ENCODE data around the gene PLEKHH2.
"Not testable (repeated sequence)": the region's sequence is repeated elsewhere in the genome, so short reads cannot be mapped to it uniquely, and the experiment has no call there.

The PLEKHH2 gene

DNA sequence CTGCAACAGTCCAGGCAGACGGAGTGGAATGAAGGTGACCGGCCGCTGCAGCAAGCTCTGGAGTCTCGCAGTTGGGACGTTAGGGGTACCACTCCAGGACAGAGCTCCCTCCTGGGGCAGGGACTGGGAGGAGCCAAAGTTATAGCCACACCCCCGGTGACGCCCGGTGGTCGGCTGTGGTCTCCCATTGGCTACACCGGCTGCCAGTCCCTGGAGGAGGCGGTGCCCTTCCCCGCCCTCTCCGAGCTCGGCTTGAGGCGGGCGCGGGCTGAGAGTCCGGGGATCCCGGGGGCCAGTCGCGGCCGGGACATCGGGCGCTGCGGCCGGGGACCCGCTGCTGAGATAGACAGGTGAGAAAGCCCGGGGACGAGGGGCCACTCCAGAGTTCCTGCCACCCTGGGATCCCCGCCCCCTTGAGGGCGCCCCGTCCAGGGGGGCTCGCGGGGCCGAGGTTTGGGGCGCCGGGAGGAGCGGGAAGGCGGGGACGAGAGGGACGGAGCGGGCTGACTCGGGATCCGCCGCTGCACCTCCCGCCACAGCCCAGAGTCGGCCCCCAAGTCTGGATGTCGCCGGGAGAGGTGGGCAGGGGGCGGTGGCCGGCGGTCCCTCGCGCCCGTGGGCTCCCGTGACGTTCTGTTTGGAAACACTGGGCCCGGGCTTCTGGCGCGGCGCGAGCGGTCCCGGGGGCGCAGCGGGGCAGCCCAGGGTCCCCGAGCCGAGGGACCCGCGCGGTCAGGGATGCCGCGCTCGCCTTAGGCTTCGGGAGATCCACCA lies at the start of gene PLEKHH2:
PLEKHH2 (plus strand) TSS at position 231 of the 774 bp plus-strand sequence. CDS start 7,414 bp downstream, outside the sequence.
- Histone ChIP-seq H3K4me3 (ENCODE audit: low read length) (peak within 1 kb of the TSS; percentile 88), H3K4me1 (ENCODE audit: control insufficient read depth, insufficient read depth, low read length) (no peaks in the 10 kb centered on the region)
- WGBS (ENCODE audit: insufficient coverage, insufficient read length) = no CpG with 5 or more reads among the region's 75 CpGs

DNA sequence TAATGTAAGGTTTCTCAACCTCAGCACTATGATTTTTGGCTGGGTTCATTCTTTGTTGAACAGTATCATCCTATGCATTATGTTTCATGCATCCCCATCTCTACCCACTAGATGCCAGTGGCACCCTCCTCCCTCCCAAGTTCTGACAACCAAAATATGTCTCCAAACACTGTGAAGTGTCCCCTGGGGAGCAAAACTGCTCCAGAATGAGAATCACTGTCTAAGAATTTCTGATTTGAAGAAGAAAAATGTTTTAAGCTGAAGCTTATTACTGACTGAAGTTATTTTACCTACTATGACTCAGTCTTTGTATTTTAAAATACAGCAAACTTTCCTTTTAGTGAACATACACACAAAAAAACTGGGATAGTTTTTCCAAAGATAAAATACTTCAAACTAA lies 44.6 kb upstream of the PLEKHH2 start:
- no peak for DNase-seq (ENCODE audit: low read depth, low spot score)
- Histone ChIP-seq H3K36me3 (ENCODE audit: control insufficient read depth, insufficient read depth, low read length) (no peaks in the 10 kb centered on the region), H3K27ac (ENCODE audit: low read length) (no peak overlapping the region)

More for the DNA sequence above, at the start of gene PLEKHH2:
- DNase-seq (ENCODE audit: low read depth, low spot score) = peak; percentile 74
- no peaks in the 10 kb centered on the region for H3K9me3 ChIP-seq (ENCODE audit: control insufficient read depth, insufficient read depth, low read length)
- no peaks in the 10 kb centered on the region for H3K36me3 ChIP-seq (ENCODE audit: control insufficient read depth, insufficient read depth, low read length)
- H3K27ac ChIP-seq (ENCODE audit: low read length) = no peak within 1 kb of the TSS
- peaks cover 4% of the 10 kb centered on the region; the same call in 1 of the 2 replicates for H3K27me3 ChIP-seq (ENCODE audit: control insufficient read depth, insufficient read depth, low read length)

DNA sequence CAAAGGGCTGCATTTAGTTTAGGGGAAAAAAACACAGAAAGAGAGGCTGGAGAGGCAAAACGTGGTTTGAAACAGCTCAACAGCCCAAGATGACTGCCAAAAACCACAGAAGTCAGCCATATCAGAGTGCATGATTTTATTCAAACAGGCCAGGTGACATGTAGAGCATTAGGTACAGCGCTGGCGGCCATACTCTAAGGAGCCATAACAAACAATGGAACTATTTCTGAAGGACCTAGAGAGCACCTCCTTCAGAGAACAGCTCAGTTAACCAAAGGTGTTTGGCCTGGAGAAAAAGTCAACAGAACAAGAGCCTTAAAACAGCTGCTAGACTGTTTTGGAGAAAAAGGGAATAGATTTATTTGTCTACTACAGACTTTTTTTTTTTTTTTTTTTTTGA lies 43.8 kb upstream of the PLEKHH2 start:
- Histone ChIP-seq H3K27ac (ENCODE audit: low read length) (no peak overlapping the region), H3K27me3 (ENCODE audit: control insufficient read depth, insufficient read depth, low read length) (no peaks in the 10 kb centered on the region), H3K9me3 (ENCODE audit: control insufficient read depth, insufficient read depth, low read length) (no peaks in the 10 kb centered on the region), H3K36me3 (ENCODE audit: control insufficient read depth, insufficient read depth, low read length) (no peaks in the 10 kb centered on the region), H3K4me3 (ENCODE audit: low read length) (no peak overlapping the region), H3K4me1 (ENCODE audit: control insufficient read depth, insufficient read depth, low read length) (no peaks in the 10 kb centered on the region)
- no peak for DNase-seq (ENCODE audit: low read depth, low spot score)
- no CpG with 5 or more reads among the region's 3 CpGs for WGBS (ENCODE audit: insufficient coverage, insufficient read length)

More for the DNA sequence above, 44.6 kb upstream of the PLEKHH2 start:
- Histone ChIP-seq H3K9me3 (ENCODE audit: control insufficient read depth, insufficient read depth, low read length) (no peaks in the 10 kb centered on the region), H3K27me3 (ENCODE audit: control insufficient read depth, insufficient read depth, low read length) (no peaks in the 10 kb centered on the region), H3K4me1 (ENCODE audit: control insufficient read depth, insufficient read depth, low read length) (no peaks in the 10 kb centered on the region), H3K4me3 (ENCODE audit: low read length) (no peak overlapping the region)

DNA sequence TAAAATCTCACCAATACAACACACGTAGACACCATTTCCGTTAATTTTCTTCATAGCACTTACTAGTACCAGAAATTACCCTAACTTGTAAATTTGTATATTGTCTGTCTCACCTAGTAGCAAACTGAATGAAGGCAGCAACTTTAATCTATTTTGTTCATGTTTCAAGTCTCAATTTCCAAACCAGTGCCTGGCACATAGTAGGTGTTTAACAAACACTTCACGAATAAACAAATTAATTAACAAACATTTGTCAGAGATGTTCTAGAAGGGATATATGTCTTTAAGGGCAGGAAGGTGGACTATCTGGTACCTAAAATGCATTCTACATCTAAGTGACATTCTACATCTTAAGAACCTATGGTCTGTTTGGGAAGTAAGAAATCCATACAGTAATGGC lies 42.2 kb upstream of the PLEKHH2 start:
- H3K27me3 ChIP-seq (ENCODE audit: control insufficient read depth, insufficient read depth, low read length) = no peaks in the 10 kb centered on the region
- WGBS (ENCODE audit: insufficient coverage, insufficient read length) = 100% methylated on average over 2 of the region's 3 CpGs
- no peaks in the 10 kb centered on the region for H3K4me1 ChIP-seq (ENCODE audit: control insufficient read depth, insufficient read depth, low read length)
- no peak for DNase-seq (ENCODE audit: low read depth, low spot score)
- no peaks in the 10 kb centered on the region for H3K9me3 ChIP-seq (ENCODE audit: control insufficient read depth, insufficient read depth, low read length)
- H3K4me3 ChIP-seq (ENCODE audit: low read length) = peak overlapping the region; percentile 58; the same call in 1 of the 2 replicates
- no peaks in the 10 kb centered on the region for H3K36me3 ChIP-seq (ENCODE audit: control insufficient read depth, insufficient read depth, low read length)
- H3K27ac ChIP-seq (ENCODE audit: low read length) = no peak overlapping the region

DNA sequence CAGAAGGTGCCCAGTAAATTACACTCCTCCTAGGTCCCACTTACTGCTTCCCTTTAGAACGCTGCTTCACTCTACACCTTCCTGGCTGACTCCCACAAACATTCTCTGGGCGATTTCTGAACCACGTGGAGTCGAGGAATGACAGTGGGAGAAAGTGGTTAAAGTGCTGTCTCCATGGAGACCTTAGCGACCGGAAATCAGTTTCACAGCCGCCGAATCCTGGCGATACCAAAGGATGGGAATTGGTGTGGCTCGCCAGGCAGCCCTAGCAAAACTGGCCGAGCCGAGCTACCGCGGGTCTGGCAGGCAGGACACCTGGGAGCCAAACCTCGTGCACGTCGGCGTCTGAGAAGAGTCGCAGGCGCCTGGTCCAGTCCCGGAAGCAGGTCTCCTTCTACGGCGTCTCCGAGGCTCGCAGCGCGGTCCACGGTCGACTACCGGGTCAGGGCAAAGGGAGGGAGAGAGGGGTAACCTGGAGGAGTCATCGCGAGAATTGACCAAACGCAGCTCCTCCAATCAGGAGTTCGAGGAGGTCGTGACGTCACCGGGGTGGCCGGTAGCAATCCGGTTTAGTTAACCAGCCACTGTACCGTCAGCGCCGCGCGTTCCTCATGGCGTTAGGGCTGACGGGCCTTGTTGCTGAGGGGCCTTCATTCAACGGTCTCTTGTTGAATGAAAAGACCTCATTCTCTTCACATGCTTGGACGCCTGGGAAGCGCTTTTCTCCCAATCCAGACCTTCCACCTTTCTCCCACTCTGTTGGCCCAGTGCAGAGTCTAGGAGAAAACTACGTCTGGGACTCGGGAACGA lies 41.3 kb upstream of the PLEKHH2 start, which contains the start of gene THADA:
THADA (minus strand) TSS at position 436 of the 810 bp plus-strand sequence. CDS start 3,646 bp downstream, outside the sequence.
- H3K4me1 ChIP-seq (ENCODE audit: control insufficient read depth, insufficient read depth, low read length) = no peaks in the 10 kb centered on the region
- no peaks in the 10 kb centered on the region for H3K36me3 ChIP-seq (ENCODE audit: control insufficient read depth, insufficient read depth, low read length)
- DNase-seq (ENCODE audit: low read depth, low spot score) = peak; percentile 98
- H3K9me3 ChIP-seq (ENCODE audit: control insufficient read depth, insufficient read depth, low read length) = no peaks in the 10 kb centered on the region
- WGBS (ENCODE audit: insufficient coverage, insufficient read length) = no CpG with 5 or more reads among the region's 52 CpGs
- H3K4me3 ChIP-seq (ENCODE audit: low read length) = peak within 1 kb of the TSS; percentile 58
- no peaks in the 10 kb centered on the region for H3K27me3 ChIP-seq (ENCODE audit: control insufficient read depth, insufficient read depth, low read length)
- H3K27ac ChIP-seq (ENCODE audit: low read length) = no peak within 1 kb of the TSS

DNA sequence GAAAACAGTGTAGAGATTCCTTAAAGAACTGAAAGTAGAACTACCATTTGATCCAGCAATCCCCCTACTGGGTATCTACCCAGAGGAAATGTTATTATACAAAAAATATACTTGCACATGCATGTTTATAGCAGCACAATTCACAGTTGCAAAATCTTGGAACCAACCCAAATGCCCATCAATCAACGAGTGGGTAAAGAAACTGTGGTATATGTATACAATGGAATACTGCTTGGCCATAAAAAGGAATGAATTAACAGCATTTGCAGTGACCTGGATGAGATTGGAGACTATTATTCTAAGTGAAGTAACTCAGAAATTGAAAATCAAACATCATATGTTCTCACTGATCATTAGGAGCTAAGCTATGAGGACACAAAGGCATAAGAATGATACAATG lies 36.5 kb upstream of the PLEKHH2 start:
- not testable (repeated sequence) for H3K4me1 ChIP-seq (ENCODE audit: control insufficient read depth, insufficient read depth, low read length); H3K36me3 ChIP-seq (ENCODE audit: control insufficient read depth, insufficient read depth, low read length); H3K27me3 ChIP-seq (ENCODE audit: control insufficient read depth, insufficient read depth, low read length); DNase-seq (ENCODE audit: low read depth, low spot score); H3K4me3 ChIP-seq (ENCODE audit: low read length); H3K27ac ChIP-seq (ENCODE audit: low read length); H3K9me3 ChIP-seq (ENCODE audit: control insufficient read depth, insufficient read depth, low read length)
- WGBS (ENCODE audit: insufficient coverage, insufficient read length) = no CpG with 5 or more reads among the region's 1 CpG

DNA sequence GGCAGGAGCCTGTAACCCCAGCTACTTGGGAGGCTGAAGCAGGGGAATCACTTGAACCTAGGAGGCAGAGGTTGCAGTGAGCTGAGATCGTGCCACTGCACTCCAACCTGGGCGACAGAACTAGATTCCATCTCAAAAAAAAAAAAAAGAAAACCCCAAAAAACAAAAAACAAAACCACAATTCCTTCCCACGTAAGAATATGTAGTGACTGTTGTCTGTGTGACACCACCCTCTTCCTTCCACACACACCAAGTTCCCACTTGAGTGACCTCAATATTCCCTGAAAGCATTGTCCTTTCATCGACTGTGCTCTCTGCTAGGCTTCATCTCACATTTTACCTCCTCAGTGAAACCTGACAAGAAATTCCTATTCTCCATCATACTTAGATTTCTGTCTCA lies 32.4 kb upstream of the PLEKHH2 start:
- no peaks in the 10 kb centered on the region for H3K9me3 ChIP-seq (ENCODE audit: control insufficient read depth, insufficient read depth, low read length)
- H3K36me3 ChIP-seq (ENCODE audit: control insufficient read depth, insufficient read depth, low read length) = no peaks in the 10 kb centered on the region
- no peaks in the 10 kb centered on the region for H3K27me3 ChIP-seq (ENCODE audit: control insufficient read depth, insufficient read depth, low read length)
- WGBS (ENCODE audit: insufficient coverage, insufficient read length) = no CpG with 5 or more reads among the region's 4 CpGs
- no peak overlapping the region for H3K4me3 ChIP-seq (ENCODE audit: low read length)
- H3K4me1 ChIP-seq (ENCODE audit: control insufficient read depth, insufficient read depth, low read length) = no peaks in the 10 kb centered on the region
- no peak overlapping the region for H3K27ac ChIP-seq (ENCODE audit: low read length)
- DNase-seq (ENCODE audit: low read depth, low spot score) = no peak

DNA sequence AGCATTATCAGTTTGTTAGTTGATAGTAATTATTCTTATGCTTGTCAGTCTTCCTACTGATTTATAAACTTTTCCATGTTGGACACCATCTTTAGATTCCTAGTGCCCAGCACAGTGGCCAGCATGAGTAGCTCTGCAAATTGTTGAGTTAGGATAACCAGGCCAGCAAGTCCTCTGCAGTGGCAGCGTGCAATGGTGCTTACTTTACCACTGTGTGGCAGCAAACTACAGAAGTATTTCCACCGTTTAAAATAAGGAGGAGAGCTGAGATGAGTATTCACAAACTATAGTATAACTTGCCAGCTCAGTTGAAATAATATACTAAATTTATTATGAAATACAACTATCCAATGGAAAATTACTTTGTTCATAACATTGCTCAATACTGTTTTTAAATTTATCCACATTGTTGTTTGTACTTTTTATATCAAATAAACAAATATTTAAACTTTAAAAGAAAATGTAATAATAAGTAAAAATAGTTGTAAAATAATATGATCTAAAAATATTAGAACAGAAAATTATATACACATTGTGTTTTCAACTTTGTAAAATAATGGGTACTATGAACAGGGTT lies 31.9 kb upstream of the PLEKHH2 start:
- no CpG with 5 or more reads among the region's 2 CpGs for WGBS (ENCODE audit: insufficient coverage, insufficient read length)
- DNase-seq (ENCODE audit: low read depth, low spot score) = no peak

DNA sequence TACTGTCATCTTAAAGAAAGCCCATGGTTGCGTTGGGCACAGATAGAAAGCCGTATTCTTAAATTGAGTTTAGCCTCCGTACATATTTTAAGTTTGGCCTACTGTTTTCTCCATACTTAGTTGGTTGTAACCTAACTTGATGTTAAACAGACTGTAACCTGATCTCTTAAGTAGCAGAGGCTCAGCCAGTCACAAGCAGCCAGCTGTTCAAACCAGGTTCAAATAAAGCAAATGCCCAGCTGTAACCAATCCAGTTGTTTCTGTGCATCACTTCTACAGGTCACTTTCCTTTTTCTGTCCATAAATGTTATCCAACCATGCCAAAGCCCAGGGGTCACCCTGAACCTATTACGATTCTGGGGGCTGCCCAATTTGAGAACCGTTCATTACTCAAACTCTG lies 31.2 kb upstream of the PLEKHH2 start:
- WGBS (ENCODE audit: insufficient coverage, insufficient read length) = no CpG with 5 or more reads among the region's 5 CpGs

More for the DNA sequence above, 31.9 kb upstream of the PLEKHH2 start:
- Histone ChIP-seq H3K27ac (ENCODE audit: low read length) (no peak overlapping the region), H3K9me3 (ENCODE audit: control insufficient read depth, insufficient read depth, low read length) (no peaks in the 10 kb centered on the region), H3K27me3 (ENCODE audit: control insufficient read depth, insufficient read depth, low read length) (no peaks in the 10 kb centered on the region), H3K36me3 (ENCODE audit: control insufficient read depth, insufficient read depth, low read length) (no peaks in the 10 kb centered on the region), H3K4me3 (ENCODE audit: low read length) (no peak overlapping the region), H3K4me1 (ENCODE audit: control insufficient read depth, insufficient read depth, low read length) (no peaks in the 10 kb centered on the region)

DNA sequence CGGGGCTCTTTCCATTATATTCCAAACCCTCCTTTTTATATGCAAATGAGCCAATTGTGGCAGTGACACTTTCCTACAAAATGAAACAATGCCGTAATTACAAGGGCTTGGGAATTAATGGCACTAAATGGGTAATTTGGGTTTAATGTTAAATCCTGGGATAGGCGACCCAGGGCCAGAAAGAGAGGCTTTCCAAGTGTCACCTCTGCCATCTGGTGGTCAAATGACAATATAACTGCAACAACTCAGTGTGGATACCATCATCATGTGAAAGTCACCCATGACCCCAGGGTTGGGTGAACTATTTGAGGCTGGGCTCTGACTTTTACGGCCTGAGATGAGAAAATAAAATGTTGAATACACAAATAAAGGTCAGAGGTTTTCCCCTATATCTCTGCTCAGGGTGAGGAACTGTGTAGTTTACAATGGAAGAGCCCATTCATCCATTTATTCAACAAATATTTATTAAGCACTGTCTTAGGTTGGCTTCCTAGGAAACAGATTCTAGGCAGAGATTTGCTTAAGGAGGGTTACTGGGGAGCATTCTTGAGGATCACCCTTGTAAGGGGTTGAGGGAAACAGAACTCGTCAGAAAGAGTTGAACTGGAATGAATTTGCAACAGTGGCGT lies 27.7 kb upstream of the PLEKHH2 start:
- no peaks in the 10 kb centered on the region for H3K4me1 ChIP-seq (ENCODE audit: control insufficient read depth, insufficient read depth, low read length)
- no peaks in the 10 kb centered on the region for H3K36me3 ChIP-seq (ENCODE audit: control insufficient read depth, insufficient read depth, low read length)
- no peaks in the 10 kb centered on the region for H3K9me3 ChIP-seq (ENCODE audit: control insufficient read depth, insufficient read depth, low read length)
- H3K4me3 ChIP-seq (ENCODE audit: low read length) = no peak overlapping the region
- H3K27ac ChIP-seq (ENCODE audit: low read length) = no peak overlapping the region
- no peaks in the 10 kb centered on the region for H3K27me3 ChIP-seq (ENCODE audit: control insufficient read depth, insufficient read depth, low read length)
- no CpG with 5 or more reads among the region's 6 CpGs for WGBS (ENCODE audit: insufficient coverage, insufficient read length)
- peak; percentile 48 for DNase-seq (ENCODE audit: low read depth, low spot score)

More for the DNA sequence above, 31.2 kb upstream of the PLEKHH2 start:
- Histone ChIP-seq H3K9me3 (ENCODE audit: control insufficient read depth, insufficient read depth, low read length) (no peaks in the 10 kb centered on the region), H3K4me3 (ENCODE audit: low read length) (no peak overlapping the region), H3K36me3 (ENCODE audit: control insufficient read depth, insufficient read depth, low read length) (no peaks in the 10 kb centered on the region), H3K27me3 (ENCODE audit: control insufficient read depth, insufficient read depth, low read length) (no peaks in the 10 kb centered on the region), H3K4me1 (ENCODE audit: control insufficient read depth, insufficient read depth, low read length) (no peaks in the 10 kb centered on the region), H3K27ac (ENCODE audit: low read length) (no peak overlapping the region)
- DNase-seq (ENCODE audit: low read depth, low spot score) = no peak

Data from iPS DF 6.9 (cell line).